Measurements from ENCODE around the gene TMEM164.

GRCh38 chrX:110178179-110178865 lies 175.4 kb downstream of the TMEM164 start:
- TF ChIP-seq ELF4 (IDR thresholded peaks at IDR 0.05) = no peak
- TF ChIP-seq TARDBP (IDR thresholded peaks at IDR 0.05) = no peak
- TF ChIP-seq FOXM1 (IDR thresholded peaks at IDR 0.05; ENCODE audit: borderline replicate concordance) = no peak

Data from HEK293T (cell line).